CD8-positive, alpha-beta memory T cell (primary cell): Measurements from ENCODE around the gene ARFRP1. TPM values are rescaled to one million over a fixed set of nuclear protein-coding genes. Genes with fewer than 3 reads are reported as not detected.

ENCODE experiments used
- polyA plus RNA-seq: library from polyadenylated mRNA; unstranded; fragments of 300-500 nt; fragmentation: Illumina TruSeq; gene quantifications from one replicate; pipeline ENCODE4 v1.2.3, GENCODE V29; 2021
- total RNA-seq, 2 experiments: library from RNA; stranded (reverse); gene quantifications; one replicate each; pipeline ENCODE4 v1.2.3, GENCODE V29; 2021

The ARFRP1 gene
- total and polyA plus RNA-seq, 3 experiments from 2014 or later, result 63.7 to 73.9 (median 72.8) TPM

Other genes starting within 250 kb of the ARFRP1 start
- not detected for gene KCNQ2, start 235.3 kb downstream of the ARFRP1 start, total RNA-seq
- not detected for gene KCNQ2, start 235.3 kb downstream of the ARFRP1 start, polyA plus RNA-seq
- gene EEF1A2, start 208.9 kb downstream of the ARFRP1 start, total RNA-seq, result under 1 TPM in 1 of 2 experiments, not detected in 1; 0.20 TPM
- 0.17 TPM for gene EEF1A2, start 208.9 kb downstream of the ARFRP1 start, polyA plus RNA-seq
- 100 to 1,000 TPM; 207 to 218 TPM for gene PPDPF, start 187.2 kb downstream of the ARFRP1 start, total RNA-seq
- gene PPDPF, start 187.2 kb downstream of the ARFRP1 start, polyA plus RNA-seq, result 137 TPM
- gene PTK6, start 170.6 kb downstream of the ARFRP1 start, total RNA-seq, result under 1 TPM; 0.18 to 0.31 TPM
- gene PTK6, start 170.6 kb downstream of the ARFRP1 start, polyA plus RNA-seq, result 0.16 TPM
- not detected for gene SRMS, start 160.2 kb downstream of the ARFRP1 start, total RNA-seq
- not detected for gene SRMS, start 160.2 kb downstream of the ARFRP1 start, polyA plus RNA-seq
- under 1 TPM; 0.13 to 0.26 TPM for gene FNDC11, start 153.8 kb downstream of the ARFRP1 start, total RNA-seq
- not detected for gene FNDC11, start 153.8 kb downstream of the ARFRP1 start, polyA plus RNA-seq
- gene HELZ2, start 133.7 kb downstream of the ARFRP1 start, total RNA-seq, result 1 to 10 TPM; 7.4 to 8.7 TPM
- 9.8 TPM for gene HELZ2, start 133.7 kb downstream of the ARFRP1 start, polyA plus RNA-seq
- gene GMEB2, start 80.9 kb downstream of the ARFRP1 start, total RNA-seq, result 10 to 100 TPM; 14.3 to 15.5 TPM
- gene GMEB2, start 80.9 kb downstream of the ARFRP1 start, polyA plus RNA-seq, result 14.8 TPM
- 10 to 100 TPM; 21.0 to 21.6 TPM for gene STMN3, start 54.6 kb downstream of the ARFRP1 start, total RNA-seq
- gene STMN3, start 54.6 kb downstream of the ARFRP1 start, polyA plus RNA-seq, result 24.7 TPM
- 10 to 100 TPM; 52.3 to 54.5 TPM for gene RTEL1, start 49.7 kb downstream of the ARFRP1 start, total RNA-seq
- 5.7 TPM for gene RTEL1, start 49.7 kb downstream of the ARFRP1 start, polyA plus RNA-seq
- gene TNFRSF6B, start 11.3 kb downstream of the ARFRP1 start, total RNA-seq, result not detected
- 0.22 TPM for gene TNFRSF6B, start 11.3 kb downstream of the ARFRP1 start, polyA plus RNA-seq
- gene ZGPAT, start 63 bp upstream of the ARFRP1 start, total RNA-seq, result 10 to 100 TPM; 29.7 to 29.9 TPM
- 77.5 TPM for gene ZGPAT, start 63 bp upstream of the ARFRP1 start, polyA plus RNA-seq
- gene LIME1, start 28.7 kb upstream of the ARFRP1 start, total RNA-seq, result 10 to 100 TPM; 18.4 to 19.6 TPM
- 366 TPM for gene LIME1, start 28.7 kb upstream of the ARFRP1 start, polyA plus RNA-seq
- gene SLC2A4RG, start 31.8 kb upstream of the ARFRP1 start, total RNA-seq, result 10 to 100 TPM; 37.5 to 40.6 TPM
- 7.8 TPM for gene SLC2A4RG, start 31.8 kb upstream of the ARFRP1 start, polyA plus RNA-seq
- gene ZBTB46, start 123.3 kb upstream of the ARFRP1 start, total RNA-seq, result under 1 TPM; 0.31 to 0.39 TPM
- 0.08 TPM for gene ZBTB46, start 123.3 kb upstream of the ARFRP1 start, polyA plus RNA-seq
- gene ABHD16B, start 153.5 kb upstream of the ARFRP1 start, total RNA-seq, result not detected
- not detected for gene ABHD16B, start 153.5 kb upstream of the ARFRP1 start, polyA plus RNA-seq
- gene TPD52L2, start 157.3 kb upstream of the ARFRP1 start, total RNA-seq, result 10 to 100 TPM; 60.0 to 64.4 TPM
- gene TPD52L2, start 157.3 kb upstream of the ARFRP1 start, polyA plus RNA-seq, result 72.1 TPM
- gene DNAJC5, start 187.2 kb upstream of the ARFRP1 start, total RNA-seq, result 10 to 100 TPM; 38.9 to 40.9 TPM
- gene DNAJC5, start 187.2 kb upstream of the ARFRP1 start, polyA plus RNA-seq, result 8.3 TPM
- gene UCKL1, start 248.4 kb upstream of the ARFRP1 start, total RNA-seq, result 10 to 100 TPM; 35.7 to 36.2 TPM
- 34.5 TPM for gene UCKL1, start 248.4 kb upstream of the ARFRP1 start, polyA plus RNA-seq